Suprapubic skin (tissue), 4 donors: ENCODE measurements around the gene PEAK3.

ENCODE experiments used
- CTCF ChIP-seq, 2 donors: fragments of 200-600 bp in 1 of 2; fragments of 450-650 bp in 1 of 2; sonication (generic) in 1 of 2; IDR thresholded peaks; one replicate each; pipeline ENCODE4 v1.5.1; 2016 to 2019; ENCODE audit warnings: antibody characterized with exemption in 2 of 2, mild to moderate bottlenecking in 1 of 2, moderate library complexity in 1 of 2
- EP300 ChIP-seq: sonication (generic); formaldehyde crosslinking; IDR thresholded peaks from one replicate; pipeline ENCODE4 v1.6.1; 2017; ENCODE audit warnings: antibody characterized with exemption
- POLR2A ChIP-seq, 2 donors: fragments of 450-650 bp; IDR thresholded peaks; one replicate each; pipeline ENCODE4 v1.6.1; 2017; ENCODE audit warnings: antibody characterized with exemption in 2 of 2, mild to moderate bottlenecking in 2 of 2, moderate library complexity in 2 of 2
- POLR2AphosphoS5 ChIP-seq, 3 donors: sonication (generic); formaldehyde crosslinking; IDR thresholded peaks; one replicate each; pipeline ENCODE4 v1.6.1; 2017; ENCODE audit warnings: antibody characterized with exemption in 3 of 3

GRCh38 chr19:2283835-2284507 lies 2.0 kb upstream of the PEAK3 start:
- no peak for TF ChIP-seq CTCF (IDR thresholded peaks at IDR 0.05)
- TF ChIP-seq POLR2AphosphoS5 (IDR thresholded peaks at IDR 0.05): no peak
- no peak for TF ChIP-seq POLR2A (IDR thresholded peaks at IDR 0.05)
- TF ChIP-seq EP300: no peak
